Neural cell (in vitro differentiated cells): ENCODE data around the gene CYP2U1.

ENCODE experiments used
- CTCF ChIP-seq: fragments of 450-650 bp; IDR thresholded peaks from 2 replicates; pipeline ENCODE4 v1.5.1; 2014; ENCODE audit warnings: antibody characterized with exemption, mild to moderate bottlenecking, moderate library complexity; ENCODE audit not compliant: poor library complexity, severe bottlenecking
- EZH2 ChIP-seq: fragments of 200-600, 300-800 bp; shearing (Covaris generic), sonication (generic); IDR thresholded peaks from 2 replicates; pipeline ENCODE4 v1.6.1; 2014; ENCODE audit warnings: antibody characterized with exemption, low read length, borderline replicate concordance, mild to moderate bottlenecking; ENCODE audit not compliant: insufficient read depth, poor library complexity, severe bottlenecking
- POLR2AphosphoS5 ChIP-seq: IDR thresholded peaks from 2 replicates; pipeline ENCODE4 v1.6.1; 2012
- RAD21 ChIP-seq: fragments of 450-650 bp; conservative IDR thresholded peaks from 2 replicates; pipeline ENCODE4 v1.6.1; 2014; ENCODE audit warnings: antibody characterized with exemption, mild to moderate bottlenecking, moderate library complexity
- TAF1 ChIP-seq: IDR thresholded peaks from 2 replicates; pipeline ENCODE4 v1.6.1; 2012; ENCODE audit warnings: low read depth

- TF ChIP-seq CTCF (no peak), EZH2 (no peak), RAD21 (no peak), POLR2AphosphoS5 (no peak), TAF1 (no peak)
These were observed 62.6 kb downstream of the CYP2U1 start for GRCh38 chr4:107993969-107994368.
